ENCODE measurements around the gene KSR1.
A peak's percentile ranks its signal among the peaks of the same experiment; 100 is the strongest.

The KSR1 gene

GRCh38 chr17:27597783-27598320, 141.6 kb downstream of the KSR1 start:
- no peak for DNase-seq

- no peak for DNase-seq
These were observed 142.2 kb downstream of the KSR1 start for GRCh38 chr17:27598337-27599050.

GRCh38 chr17:27600471-27600870, 144.2 kb downstream of the KSR1 start:
- DNase-seq = no peak

GRCh38 chr17:27601069-27601974, 145.1 kb downstream of the KSR1 start:
- DNase-seq = peak; percentile 79

- DNase-seq = no peak
These were observed 145.7 kb downstream of the KSR1 start for GRCh38 chr17:27601975-27602302.

- peak; percentile 58 for DNase-seq
These were observed 146.6 kb downstream of the KSR1 start for GRCh38 chr17:27602721-27603420.

- no peak for DNase-seq
These were observed 147.1 kb downstream of the KSR1 start for GRCh38 chr17:27603421-27603770.

- DNase-seq = no peak
These were observed 147.9 kb downstream of the KSR1 start for GRCh38 chr17:27603880-27604794.

- DNase-seq = no peak
These were observed 149.2 kb downstream of the KSR1 start for GRCh38 chr17:27605409-27605808.

- no peak for DNase-seq
These were observed 151.4 kb downstream of the KSR1 start for GRCh38 chr17:27607521-27608091.

GRCh38 chr17:27608328-27609230, 152.3 kb downstream of the KSR1 start:
- no peak for DNase-seq

GRCh38 chr17:27609611-27610303, 153.5 kb downstream of the KSR1 start:
- no peak for DNase-seq

- DNase-seq = no peak
These were observed 154.0 kb downstream of the KSR1 start for GRCh38 chr17:27610304-27610677.

GRCh38 chr17:27612160-27612770, 156.0 kb downstream of the KSR1 start:
- no peak for DNase-seq

GRCh38 chr17:27613433-27613832, 157.2 kb downstream of the KSR1 start:
- no peak for DNase-seq

- no peak for DNase-seq
These were observed 158.9 kb downstream of the KSR1 start for GRCh38 chr17:27615121-27615520.

GRCh38 chr17:27616414-27616813, 160.2 kb downstream of the KSR1 start:
- no peak for DNase-seq

GRCh38 chr17:27618417-27618816, 162.2 kb downstream of the KSR1 start:
- no peak for DNase-seq

- no peak for DNase-seq
These were observed 164.5 kb downstream of the KSR1 start for GRCh38 chr17:27620721-27621120.

- DNase-seq = no peak
These were observed 165.3 kb downstream of the KSR1 start for GRCh38 chr17:27621536-27621935.
